ENCODE data around the gene SLC30A2.

SLC30A2 gene

DNA sequence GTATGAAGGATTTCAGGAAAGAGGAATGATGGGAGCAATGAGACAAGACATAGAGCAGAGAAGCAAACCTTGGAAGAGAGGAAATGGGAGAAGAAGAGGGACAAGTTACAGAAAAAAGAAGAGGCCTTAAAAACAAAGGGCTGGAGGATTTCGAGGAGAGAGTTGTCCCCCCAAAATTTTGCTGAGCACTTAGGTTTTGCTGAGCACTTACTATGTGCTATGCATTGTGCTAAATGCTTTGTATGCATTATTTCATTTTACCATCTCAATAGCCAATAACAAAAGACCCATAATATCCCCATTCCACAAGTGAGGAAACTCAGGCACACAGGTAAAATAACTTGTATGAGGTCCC, 24.0 kb upstream of the SLC30A2 start:
- DNase-seq, result no peak

DNA sequence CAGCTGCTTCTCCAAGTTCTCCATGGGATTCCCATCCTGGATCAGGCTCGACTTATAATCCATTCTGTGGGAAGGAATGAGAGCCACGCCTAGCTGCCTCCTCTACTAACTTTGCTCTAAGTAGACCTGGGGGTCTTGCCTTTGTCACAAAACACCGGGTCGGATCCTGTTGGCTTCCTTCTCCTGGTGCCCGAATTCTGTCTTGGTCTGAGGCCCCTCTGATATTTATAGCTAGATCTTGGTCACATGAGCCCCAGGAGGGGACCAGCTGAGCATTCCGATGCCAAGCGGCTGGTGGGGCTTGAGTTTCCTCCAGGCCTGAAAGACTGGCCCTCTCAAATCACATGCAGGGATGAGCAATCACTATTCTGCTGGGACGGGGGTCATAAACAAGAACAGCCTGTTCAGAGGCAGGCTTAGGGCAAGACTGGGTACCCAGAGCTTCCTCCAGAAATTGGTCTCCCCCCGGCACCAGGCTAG, 21.6 kb upstream of the SLC30A2 start, which contains the start of gene TRIM63:
TRIM63 (minus strand) TSS at position 199 of the 480 bp plus-strand sequence; CDS start at position 63, 136 bp downstream.
- DNase-seq, result no peak

DNA sequence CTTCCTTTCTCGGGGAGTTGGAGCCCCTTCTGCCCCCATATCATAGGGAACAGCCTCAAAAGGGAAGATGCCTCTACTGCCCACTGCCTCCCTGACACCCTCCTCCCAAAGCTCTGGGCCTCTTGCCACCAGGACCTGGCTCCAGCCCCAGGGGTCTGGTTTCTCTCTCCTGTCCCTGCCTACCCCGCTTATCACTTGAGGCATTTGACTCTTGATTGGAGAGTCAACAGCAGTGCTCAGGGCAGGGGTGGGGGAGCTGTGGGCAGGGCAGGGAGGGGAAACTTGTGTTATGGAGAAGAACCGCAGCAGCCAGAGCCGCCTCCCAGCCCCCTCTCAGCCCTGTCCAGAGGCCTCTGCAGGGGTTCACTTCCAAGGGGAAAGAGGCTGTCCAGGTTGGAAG, 20.9 kb upstream of the SLC30A2 start:
- no peak for DNase-seq

DNA sequence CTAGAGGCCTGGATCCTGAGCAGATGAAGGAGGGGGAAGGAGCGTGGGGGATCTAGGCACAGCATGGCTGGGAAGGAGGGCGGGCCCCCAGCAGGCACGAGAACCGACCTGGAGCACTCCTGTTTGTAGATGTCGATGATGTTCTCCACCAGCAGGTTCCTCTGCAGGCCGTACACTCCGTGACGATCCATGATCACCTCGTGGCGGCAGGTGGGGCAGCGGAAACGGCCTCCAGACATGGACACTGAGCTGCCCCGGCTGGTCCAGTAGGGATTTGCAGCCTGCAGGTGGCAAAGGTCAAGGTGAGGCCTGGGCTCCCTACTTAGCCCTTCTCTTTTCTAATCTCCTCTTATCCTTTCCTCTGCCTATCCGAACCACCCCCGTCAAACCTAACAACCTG, 20.2 kb upstream of the SLC30A2 start:
- no peak for DNase-seq

DNA sequence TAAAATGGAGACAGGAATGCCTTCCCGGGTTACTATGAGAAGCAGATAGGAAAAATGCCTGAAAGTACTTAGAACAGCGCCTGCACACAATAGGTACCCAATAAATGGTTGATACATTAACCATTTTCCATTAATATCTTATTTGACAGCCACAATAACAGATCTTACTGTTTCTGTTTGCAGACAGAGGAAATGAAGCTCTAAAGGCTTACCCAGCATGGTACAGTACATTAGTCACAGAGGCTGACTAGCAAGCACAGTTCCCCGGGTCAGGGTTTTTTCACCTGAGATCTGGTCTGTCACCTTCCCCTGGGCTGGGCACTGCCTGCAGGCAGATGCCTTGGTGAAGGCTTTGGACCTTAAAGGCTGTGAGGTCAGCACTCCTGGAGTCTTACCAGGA, 18.6 kb upstream of the SLC30A2 start:
- no peak for DNase-seq

DNA sequence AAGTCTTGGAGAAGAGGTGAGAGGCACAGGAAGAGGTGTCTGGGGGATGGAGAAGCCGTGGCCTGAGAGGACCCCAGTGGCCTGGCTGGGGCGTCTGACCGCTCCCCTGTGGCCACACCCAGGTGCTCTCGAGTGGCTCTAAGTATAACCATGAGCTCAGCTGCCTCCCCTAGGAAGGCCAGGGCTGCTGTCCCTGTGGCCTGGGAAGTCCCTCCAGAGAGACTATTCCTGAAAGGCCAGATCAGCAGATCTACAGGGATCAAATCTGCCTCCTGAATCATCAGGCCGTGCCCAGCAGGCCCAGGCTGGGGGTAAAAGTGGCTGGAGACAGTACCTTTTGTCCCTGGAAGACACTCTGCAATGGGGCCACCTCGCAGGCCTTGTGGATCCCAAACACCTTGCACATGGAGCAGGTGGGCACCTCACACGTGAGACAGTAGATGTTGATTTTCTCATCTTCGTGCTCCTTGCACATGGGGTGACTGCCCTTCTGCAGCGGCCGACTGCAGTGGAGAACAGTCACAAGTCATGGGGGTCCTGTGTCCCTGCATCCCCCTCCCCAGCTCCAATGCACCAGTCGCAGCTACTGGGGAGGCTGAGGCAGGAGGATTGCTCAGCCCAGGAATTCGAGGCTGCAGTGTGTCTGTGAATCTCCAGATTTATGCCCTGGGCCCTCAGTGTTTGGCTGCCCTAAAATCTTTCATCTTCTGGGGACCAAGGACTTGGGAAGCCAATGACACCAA, 15.1 kb upstream of the SLC30A2 start:
- no peak for DNase-seq

DNA sequence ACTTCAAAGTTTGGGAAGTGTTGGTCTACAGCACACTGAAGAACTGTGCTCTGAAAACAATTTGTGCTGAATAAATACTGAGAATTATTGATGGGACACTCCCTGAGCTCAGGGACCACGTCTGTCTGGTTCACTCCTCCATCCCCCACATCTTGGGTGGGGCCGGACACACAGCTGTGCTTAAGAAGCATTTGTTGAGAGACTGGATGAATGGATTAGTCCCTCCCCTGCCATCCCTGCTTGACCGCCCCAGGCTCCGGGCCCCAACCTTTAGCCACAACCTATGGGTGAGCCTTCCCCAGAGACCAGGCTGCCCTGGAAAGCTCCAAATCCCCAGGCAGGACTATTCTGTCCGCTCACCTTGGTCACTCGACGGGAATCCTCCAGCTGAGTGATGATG, 14.0 kb upstream of the SLC30A2 start:
- DNase-seq, result no peak

DNA sequence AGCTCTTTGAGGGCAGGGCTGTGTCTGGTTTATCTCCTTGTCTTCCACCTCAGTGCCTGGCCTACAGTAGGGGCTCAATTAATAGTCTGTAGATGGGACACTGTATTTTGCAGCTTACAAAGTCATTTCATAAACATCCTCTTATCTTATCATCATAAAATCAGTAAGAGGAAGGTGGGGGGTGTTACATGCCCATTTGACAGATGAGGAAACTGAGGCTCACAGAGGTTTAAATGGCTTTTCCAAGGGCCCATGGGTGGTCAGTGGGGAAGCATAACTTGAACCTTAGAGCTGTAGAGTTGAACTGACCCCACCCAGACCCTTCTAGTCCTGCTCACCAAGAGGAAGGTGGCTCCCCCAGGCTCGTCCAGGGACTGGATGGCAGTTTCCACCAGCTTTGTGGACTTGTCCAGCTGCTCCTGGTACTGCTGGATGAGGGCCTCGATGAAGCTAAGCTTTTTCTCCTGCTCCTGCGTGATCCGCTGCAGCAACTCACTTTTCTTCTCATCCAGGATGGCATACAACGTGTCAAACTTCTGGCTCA, 12.2 kb upstream of the SLC30A2 start:
- DNase-seq, result no peak

DNA sequence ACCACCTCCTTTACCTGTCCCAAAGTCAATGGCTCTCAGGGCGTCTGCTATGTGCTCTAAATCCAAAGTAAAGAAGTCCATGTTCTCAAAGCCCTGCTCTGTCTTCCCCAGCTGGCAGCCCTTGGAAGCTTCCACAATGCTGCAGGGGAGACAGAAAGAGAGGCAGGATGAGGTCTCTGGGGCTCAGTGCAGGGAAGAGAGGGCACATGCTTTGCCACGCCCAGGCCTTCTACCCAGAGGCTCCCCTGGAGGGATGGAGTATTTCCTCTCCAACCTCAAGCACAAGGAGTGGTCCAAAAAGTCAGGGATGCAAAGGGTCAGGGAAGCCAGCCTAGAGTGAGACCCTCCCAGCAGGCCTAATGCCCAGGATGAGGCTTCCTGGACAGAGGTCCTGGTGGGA, 11.3 kb upstream of the SLC30A2 start:
- no peak for DNase-seq

DNA sequence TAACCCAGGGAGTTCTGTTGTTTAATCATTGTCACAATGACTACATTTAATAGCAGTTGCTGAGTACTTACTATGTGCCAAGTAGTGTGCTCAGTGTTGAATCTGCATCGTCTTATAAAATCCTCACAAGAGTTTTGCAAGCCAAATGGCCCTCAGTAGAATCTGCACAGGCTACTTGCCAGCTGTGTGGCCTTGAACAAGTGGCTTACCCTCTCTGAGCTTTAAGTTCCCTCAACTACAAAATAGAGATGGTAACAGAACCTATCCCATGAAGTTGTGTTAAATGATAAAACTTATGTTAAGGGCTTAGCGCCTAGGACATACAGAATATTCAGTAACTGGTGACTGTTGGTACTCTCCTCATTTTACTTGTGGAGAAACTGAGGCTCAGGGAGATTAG, 9.1 kb upstream of the SLC30A2 start:
- no peak for DNase-seq

DNA sequence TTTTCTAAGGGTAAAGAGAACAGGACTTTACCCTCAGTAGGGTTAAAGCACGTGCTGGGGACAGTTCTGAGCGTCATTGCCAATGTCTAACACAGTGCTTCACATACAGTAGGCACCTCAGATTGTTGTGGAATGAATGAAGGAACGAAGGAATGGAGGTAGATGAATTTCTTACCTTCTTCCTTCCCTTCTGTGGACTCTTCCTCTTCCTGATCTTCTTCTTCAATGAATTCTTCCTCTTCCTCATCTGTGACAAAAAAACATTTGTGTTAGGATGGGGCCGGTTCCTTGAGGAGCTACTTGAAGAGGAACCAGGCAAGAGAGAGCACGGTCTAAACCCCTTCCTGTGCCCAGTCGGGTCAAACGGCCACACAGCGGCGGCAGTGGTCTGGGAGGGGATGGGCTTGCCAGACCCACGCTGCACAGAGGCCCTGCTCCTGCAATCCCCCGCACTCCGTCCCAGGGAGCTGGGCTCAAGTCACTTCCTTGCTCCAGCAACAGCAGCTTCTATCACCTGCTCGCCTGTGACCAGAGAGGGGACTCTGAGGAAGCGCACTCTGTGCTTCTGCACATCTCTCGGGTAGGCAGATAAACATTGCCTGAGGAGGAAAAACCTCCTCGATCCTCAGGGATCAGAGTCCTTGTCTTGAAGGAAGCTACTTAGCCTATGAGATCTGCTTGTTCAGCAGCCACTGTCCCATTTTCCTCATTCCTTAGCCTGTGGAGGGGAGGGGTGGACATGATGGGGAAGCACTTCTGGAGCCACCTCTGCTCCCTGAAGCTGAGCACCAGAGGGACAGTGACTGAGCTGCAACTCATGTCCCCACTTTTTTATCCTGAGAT, 8.0 kb upstream of the SLC30A2 start:
- no peak for DNase-seq

DNA sequence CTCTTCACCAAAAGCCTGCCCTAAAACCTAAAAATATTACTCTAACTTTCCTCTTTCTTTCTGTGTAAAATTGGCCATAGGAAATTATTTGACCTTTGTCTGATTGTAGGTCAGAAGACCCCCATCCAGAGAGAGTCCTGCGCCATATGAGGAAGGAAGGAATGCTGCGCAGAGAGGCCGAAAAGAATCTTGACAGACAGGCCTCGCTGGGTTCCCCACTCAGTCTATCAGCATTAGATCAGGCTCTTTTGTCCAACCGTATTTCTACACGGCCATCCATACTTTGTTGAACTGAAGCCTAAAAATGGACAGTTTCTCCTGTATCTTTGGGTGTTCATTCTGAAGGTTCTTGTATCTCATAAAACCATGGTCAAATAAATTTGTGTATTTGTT, 4.3 kb upstream of the SLC30A2 start:
- DNase-seq, result no peak

DNA sequence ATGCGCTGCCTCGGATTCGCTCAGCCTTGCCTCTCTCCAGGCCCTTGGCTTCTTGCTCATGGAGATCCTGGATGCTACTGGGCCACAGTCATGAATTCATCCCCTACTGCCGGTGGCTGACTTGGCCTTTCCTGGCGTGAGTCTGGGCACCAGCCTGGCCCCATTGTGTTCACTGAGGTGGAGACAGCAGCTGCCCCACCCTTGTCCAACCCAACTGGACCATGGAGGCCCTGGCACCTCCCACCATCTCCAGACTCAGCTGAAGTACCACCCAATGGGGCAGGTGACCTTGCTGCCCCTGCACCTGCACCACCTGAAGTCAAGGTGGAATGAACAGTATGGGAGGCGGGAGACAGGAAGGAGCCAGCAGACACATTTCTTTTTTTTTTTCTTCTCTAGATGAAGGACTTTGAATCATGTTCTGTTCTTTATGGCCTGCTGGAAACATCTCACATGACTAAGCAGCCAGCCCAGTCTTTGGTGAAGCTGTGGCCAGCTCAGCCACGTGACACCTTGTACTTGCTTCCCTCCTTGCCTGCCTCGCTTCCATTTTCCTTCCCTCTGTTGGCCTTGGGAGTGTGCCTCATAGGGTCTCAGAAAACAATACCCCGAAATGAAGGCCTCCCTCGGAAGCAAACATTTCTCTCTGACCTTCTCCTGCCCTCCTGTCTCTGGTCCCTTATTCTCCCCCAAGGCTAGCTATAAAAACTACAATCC, 3.8 kb upstream of the SLC30A2 start:
- no peak for DNase-seq

DNA sequence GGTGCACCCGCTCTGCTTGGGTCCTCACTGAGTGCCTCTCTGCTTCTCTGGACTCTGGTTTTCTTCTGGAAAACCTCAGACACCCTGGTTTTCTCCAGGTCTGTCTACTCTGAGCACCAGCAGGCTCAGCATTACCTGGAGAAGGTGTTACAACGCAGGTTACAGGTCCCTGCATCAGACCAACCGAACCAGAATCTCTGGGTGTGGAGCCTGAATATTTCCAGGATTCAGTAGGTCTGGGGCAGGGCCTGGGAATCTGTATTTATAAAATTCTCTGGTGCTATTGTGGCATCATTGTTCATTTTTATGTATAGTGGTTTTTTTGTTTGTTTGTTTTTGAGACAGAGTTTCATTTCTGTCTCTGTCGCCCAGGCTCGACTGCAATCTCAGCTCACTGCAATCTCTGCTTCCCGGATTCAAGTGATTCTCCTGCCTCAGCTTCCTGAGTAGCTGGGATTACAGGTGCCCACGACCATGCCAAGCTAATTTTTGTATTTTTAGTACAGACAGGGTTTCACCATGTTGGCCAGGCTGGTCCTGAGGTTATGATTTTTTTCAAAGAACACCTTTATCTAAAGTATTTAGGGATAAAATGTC, 1.5 kb upstream of the SLC30A2 start:
- DNase-seq, result no peak

DNA sequence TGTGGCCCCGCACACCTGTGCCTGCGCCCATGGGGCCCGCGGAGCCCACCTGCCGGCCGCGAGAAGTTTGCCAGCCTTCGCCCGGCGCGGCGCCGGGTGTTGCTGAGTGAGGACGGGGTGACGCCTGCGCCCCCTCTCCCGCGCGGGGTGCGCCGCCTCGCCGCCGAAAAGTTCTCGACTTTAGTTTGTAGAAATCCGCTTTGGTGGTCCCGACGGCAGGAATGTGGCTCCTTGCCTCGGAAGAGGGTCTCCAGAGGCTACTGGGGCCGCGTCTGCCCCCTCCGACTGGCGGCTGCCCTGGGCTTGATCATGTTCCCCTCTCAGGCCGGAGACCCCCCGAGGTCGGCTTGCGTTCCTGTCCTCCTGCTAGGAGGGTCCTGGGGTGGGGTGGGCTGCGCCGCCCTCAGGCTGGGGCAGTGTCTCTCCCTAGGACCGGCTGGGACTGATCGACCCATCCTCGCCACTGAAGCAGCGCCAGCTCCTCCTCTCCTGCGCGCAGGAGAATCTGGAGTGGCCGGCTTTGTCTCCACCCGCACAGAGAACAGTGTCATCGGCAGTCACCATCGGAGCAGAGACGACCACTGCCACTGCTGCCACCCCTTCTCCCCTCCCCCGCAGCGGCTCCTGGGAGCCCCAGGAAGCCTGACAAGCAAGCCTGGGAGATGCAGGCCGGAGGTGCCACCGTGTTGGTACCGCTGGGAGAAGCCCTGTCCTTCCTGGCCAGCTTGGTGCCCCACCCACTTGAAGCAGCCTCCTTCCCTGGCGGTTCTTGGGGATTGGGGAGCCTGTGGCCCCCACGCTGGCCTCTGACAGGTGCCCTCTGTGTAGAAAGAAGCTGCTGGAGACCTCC, 553 bp upstream of the SLC30A2 start:
- no peak for DNase-seq

DNA sequence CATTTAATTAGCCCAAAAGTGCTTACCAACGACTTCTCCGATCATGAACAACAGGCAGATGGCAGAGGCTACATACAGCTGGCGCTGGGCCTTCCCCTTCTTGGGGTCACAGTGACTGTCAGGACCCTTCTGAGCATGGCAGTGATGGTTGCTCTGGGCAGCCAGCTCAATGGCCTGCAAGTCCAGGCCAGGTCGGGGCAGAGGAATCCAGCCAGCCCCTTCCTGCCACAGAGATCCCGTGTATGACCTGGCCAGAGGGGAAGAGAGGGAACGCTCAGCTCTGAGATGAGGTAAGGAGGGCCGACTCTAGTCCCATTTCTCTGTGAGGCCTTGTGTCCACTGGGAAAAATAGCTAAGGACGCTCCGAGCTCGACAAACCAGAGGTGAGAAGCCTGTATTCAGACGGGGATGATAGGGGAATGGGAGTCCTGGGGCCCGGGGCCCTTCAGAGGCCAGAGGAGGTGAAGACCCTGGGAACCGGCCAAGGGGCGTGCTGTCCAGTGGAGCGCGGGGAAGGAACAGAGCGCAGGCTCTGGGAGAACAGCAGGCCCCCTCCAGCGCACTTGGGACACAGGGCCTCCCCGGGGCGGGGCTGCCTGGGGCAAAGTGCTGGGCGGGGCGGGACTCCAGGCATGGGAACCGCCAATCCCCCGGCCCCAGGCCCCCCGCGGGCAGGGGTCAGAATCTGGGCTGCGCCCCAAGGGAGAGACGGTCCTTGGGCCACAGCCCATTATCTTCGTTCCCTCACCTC, 772 bp downstream of the SLC30A2 start:
- DNase-seq, result no peak

DNA sequence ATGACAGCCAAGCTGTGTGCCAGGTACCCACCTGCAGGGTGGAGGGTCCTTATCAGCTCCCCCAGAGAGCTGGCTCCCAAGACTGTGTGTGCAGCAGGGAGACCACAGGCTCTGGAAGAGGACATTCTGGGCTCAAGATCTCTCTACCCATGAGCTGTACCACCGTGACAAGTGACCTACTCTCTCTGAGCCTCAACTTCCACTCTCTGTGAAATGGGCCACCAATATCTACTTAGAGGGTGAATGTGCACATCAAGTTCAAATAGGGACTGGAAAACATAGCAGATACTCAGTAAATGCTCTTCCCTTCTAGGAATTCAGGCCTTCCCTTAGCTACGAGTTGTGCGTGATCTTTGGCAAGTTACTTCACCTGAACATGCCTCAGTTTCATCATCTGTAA, 1.5 kb downstream of the SLC30A2 start:
- DNase-seq, result no peak

DNA sequence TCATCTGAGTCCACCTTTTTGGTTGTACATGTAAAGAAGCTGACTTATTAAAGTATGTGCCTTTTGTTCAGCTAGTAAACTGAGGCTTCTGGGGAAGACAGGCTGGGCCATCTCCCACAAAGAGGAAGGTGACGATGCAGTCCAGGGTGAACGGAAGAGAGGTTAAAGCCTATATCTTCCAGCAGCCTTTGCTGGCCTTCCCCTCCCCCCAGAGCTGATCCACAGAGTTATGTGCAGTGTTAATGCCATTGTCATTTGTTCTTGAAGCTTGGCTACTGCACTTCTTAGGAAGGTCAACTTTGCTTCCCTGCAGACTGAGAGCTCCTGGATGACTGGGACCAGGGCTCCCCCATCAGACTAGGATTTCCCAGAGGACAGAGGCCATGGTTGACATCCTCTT, 2.2 kb downstream of the SLC30A2 start:
- DNase-seq, result no peak

DNA sequence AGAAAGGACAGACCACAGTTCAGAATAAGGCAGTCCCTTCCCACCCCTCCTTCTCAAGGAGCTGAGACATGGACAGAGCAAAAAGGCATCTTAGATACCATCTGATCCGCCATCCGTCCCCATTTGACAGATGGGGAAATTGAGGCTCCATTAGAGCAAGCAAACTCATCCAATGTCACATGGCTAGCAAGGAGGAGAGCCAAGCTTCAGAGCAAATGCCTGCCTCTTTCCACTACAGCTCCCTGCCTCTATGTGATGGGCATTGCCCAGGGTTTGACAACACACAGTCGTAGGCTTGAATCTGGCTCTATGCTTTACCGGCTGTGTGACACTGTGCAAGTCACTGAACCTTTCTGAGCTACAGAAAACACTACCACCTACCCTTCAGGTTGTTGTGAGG, 3.9 kb downstream of the SLC30A2 start:
- DNase-seq, result no peak

DNA sequence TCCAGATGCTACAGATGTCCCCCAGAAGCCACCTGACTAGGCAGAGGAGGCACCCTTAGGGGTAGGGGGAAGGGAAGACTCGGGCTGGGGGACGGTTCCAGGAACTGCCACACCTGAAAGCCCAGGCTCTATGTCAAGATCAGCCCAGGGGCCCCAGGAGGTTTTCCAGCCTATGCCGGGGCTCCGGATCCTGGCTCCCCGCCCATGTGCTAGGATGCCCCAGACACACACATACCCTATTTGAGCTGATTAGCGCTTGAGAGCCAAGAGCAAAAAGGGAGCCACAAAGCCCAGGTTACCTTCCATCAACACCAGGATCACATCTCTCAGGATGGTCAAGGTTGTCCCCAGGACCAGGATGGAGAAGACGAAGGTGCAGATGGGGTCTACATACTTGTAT, 4.5 kb downstream of the SLC30A2 start:
- DNase-seq, result no peak

DNA sequence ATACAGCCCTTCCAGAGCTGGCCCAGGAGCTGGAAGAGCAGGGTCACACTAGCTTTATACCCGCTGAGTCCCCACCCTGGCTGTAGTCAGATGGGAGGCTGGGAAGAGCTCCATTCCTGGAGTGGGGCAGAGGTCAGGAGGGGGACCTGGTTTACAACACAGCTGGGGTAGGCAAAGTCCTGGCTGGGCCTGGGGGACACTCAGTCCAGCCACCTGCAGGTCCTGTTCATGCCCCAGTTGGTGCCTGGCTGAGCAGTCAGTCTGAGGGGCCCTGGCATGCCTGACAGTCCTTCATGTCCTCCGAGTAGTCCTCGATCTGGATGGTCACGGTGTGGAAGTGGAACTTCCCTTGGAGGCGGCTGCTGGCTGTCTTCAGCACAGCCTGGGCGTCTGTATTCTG, 7.0 kb downstream of the SLC30A2 start:
- no peak for DNase-seq
